Thymus (tissue), 11 donors: ENCODE measurements around the gene CELF4. TPM values are rescaled to one million over a fixed set of nuclear protein-coding genes. Genes with fewer than 3 reads are reported as not detected.

Experiments
- DNase-seq, 9 donors: peaks; one replicate each; pipeline ENCODE4 v3.0.0-alpha.2; 2013; ENCODE audit warnings: low spot score in 9 of 9, low read depth in 6 of 9, missing footprints in 1 of 9
- H3K27ac ChIP-seq, 2 donors: one replicate each; pipeline ENCODE4 v1.5.1; 2013; ENCODE audit warnings: control low read depth in 1 of 2, low read depth in 1 of 2, low read length in 1 of 2, mild to moderate bottlenecking in 1 of 2, moderate library complexity in 1 of 2
- H3K27me3 ChIP-seq, 2 donors: one replicate each; pipeline ENCODE4 v1.5.1; 2013; ENCODE audit warnings: low read length in 1 of 2; ENCODE audit not compliant: control insufficient read depth in 2 of 2, insufficient read depth in 1 of 2
- H3K36me3 ChIP-seq, 2 donors: one replicate each; pipeline ENCODE4 v1.5.1; 2013; ENCODE audit warnings: low read length in 1 of 2, mild to moderate bottlenecking in 1 of 2, moderate library complexity in 1 of 2; ENCODE audit not compliant: control insufficient read depth in 2 of 2, insufficient read depth in 2 of 2
- H3K4me1 ChIP-seq, 2 donors: one replicate each; pipeline ENCODE4 v1.5.1; 2013; ENCODE audit warnings: low read length in 2 of 2; ENCODE audit not compliant: control insufficient read depth in 2 of 2, insufficient read depth in 2 of 2
- H3K4me3 ChIP-seq, 2 donors: one replicate each; pipeline ENCODE4 v1.5.1; 2013; ENCODE audit warnings: low read length in 2 of 2, control low read depth in 1 of 2, mild to moderate bottlenecking in 1 of 2
- H3K9me3 ChIP-seq, 2 donors: one replicate each; pipeline ENCODE4 v1.5.1; 2013; ENCODE audit warnings: low read length in 1 of 2, mild to moderate bottlenecking in 1 of 2; ENCODE audit not compliant: control insufficient read depth in 2 of 2, insufficient read depth in 1 of 2
- WGBS: extraction: QIAGEN DNeasy Blood & Tissue Kit; methylation state at CpG from one replicate; pipeline ENCODE4 v1.1.7; 2013; 5-methylcytosine and 5-hydroxymethylcytosine counted together
- polyA plus RNA-seq: library from polyadenylated mRNA; stranded (reverse); fragments of 200-250 nt; gene quantifications from one replicate; pipeline ENCODE4 v1.2.3, GENCODE V29; 2013
- total RNA-seq: library from RNA; stranded (reverse); fragments of 120-200 nt; gene quantifications from one replicate; pipeline ENCODE4 v1.2.4, GENCODE V29; 2013
- donor health status: healthy.

The CELF4 gene
- total and polyA plus RNA-seq, 2 donors = 0.05 to 0.39 TPM

GRCh38 chr18:37552286-37552685 is 13.3 kb downstream of the CELF4 start:
- no peaks in the 10 kb centered on the region for H3K9me3 ChIP-seq
- no peak overlapping the region for H3K4me3 ChIP-seq
- H3K4me1 ChIP-seq = no peaks in the 10 kb centered on the region
- no peak overlapping the region for H3K27ac ChIP-seq
- H3K36me3 ChIP-seq = no peaks in the 10 kb centered on the region
- DNase-seq = no peak
- 94% methylated on average over 5 of the region's 5 CpGs for WGBS
- peaks cover 0 to 8% of the 10 kb centered on the region in 2 donors for H3K27me3 ChIP-seq

GRCh38 chr18:37551846-37552245 is 13.8 kb downstream of the CELF4 start:
- Histone ChIP-seq H3K4me1 (no peaks in the 10 kb centered on the region), H3K4me3 (no peak overlapping the region), H3K27ac (no peak overlapping the region), H3K9me3 (no peaks in the 10 kb centered on the region), H3K36me3 (no peaks in the 10 kb centered on the region), H3K27me3 (peaks cover 0 to 8% of the 10 kb centered on the region in 2 donors)
- 94% methylated on average over 8 of the region's 8 CpGs for WGBS
- DNase-seq = no peak

- H3K9me3 ChIP-seq = no peaks in the 10 kb centered on the region
- no peak overlapping the region for H3K27ac ChIP-seq
- H3K27me3 ChIP-seq = peaks cover 0 to 8% of the 10 kb centered on the region in 2 donors
- no peak overlapping the region for H3K4me3 ChIP-seq
- H3K36me3 ChIP-seq = no peaks in the 10 kb centered on the region
- 84% methylated on average over 3 of the region's 3 CpGs for WGBS
- DNase-seq = no peak
- H3K4me1 ChIP-seq = no peaks in the 10 kb centered on the region
These were observed 14.3 kb downstream of the CELF4 start for GRCh38 chr18:37551249-37551648.

- H3K27me3 ChIP-seq = peaks cover 0 to 8% of the 10 kb centered on the region in 2 donors
- no peak for DNase-seq
- WGBS = 93% methylated on average over 10 of the region's 10 CpGs
These were observed 15.3 kb downstream of the CELF4 start for GRCh38 chr18:37550118-37550875.

GRCh38 chr18:37548679-37549289 is 16.8 kb downstream of the CELF4 start:
- no peak overlapping the region for H3K4me3 ChIP-seq
- no peak overlapping the region for H3K27ac ChIP-seq
- peaks cover 0 to 1% of the 10 kb centered on the region in 2 donors for H3K9me3 ChIP-seq
- DNase-seq = no peak
- no peaks in the 10 kb centered on the region for H3K4me1 ChIP-seq
- H3K27me3 ChIP-seq = peaks cover 0 to 4% of the 10 kb centered on the region in 2 donors
- WGBS = 88% methylated on average over 12 of the region's 12 CpGs
- H3K36me3 ChIP-seq = no peaks in the 10 kb centered on the region

More at GRCh38 chr18:37550118-37550875, 15.3 kb downstream of the CELF4 start:
- H3K4me3 ChIP-seq = no peak overlapping the region
- peaks cover 0 to 1% of the 10 kb centered on the region in 2 donors for H3K9me3 ChIP-seq
- H3K4me1 ChIP-seq = no peaks in the 10 kb centered on the region
- no peaks in the 10 kb centered on the region for H3K36me3 ChIP-seq
- H3K27ac ChIP-seq = no peak overlapping the region

- no peak for DNase-seq
- H3K27me3 ChIP-seq = peaks cover 0 to 2% of the 10 kb centered on the region in 2 donors
- no peaks in the 10 kb centered on the region for H3K4me1 ChIP-seq
- no peak overlapping the region for H3K4me3 ChIP-seq
- no peaks in the 10 kb centered on the region for H3K36me3 ChIP-seq
- peaks cover 0 to 1% of the 10 kb centered on the region in 2 donors for H3K9me3 ChIP-seq
- WGBS = 89% methylated on average over 4 of the region's 4 CpGs
- no peak overlapping the region for H3K27ac ChIP-seq
These were observed 18.3 kb downstream of the CELF4 start for GRCh38 chr18:37547196-37547827.

- no peak overlapping the region for H3K4me3 ChIP-seq
- peaks cover 0 to 2% of the 10 kb centered on the region in 2 donors for H3K27me3 ChIP-seq
- no peaks in the 10 kb centered on the region for H3K36me3 ChIP-seq
- peaks cover 0 to 1% of the 10 kb centered on the region in 2 donors for H3K9me3 ChIP-seq
- H3K4me1 ChIP-seq = no peaks in the 10 kb centered on the region
- DNase-seq = no peak
- no peak overlapping the region for H3K27ac ChIP-seq
- 78% methylated on average over 4 of the region's 4 CpGs for WGBS
These were observed 18.9 kb downstream of the CELF4 start for GRCh38 chr18:37546651-37547050.

- no peaks in the 10 kb centered on the region for H3K36me3 ChIP-seq
- H3K27ac ChIP-seq = no peak overlapping the region
- H3K4me3 ChIP-seq = no peak overlapping the region
- 93% methylated on average over 5 of the region's 5 CpGs for WGBS
- no peaks in the 10 kb centered on the region for H3K4me1 ChIP-seq
- H3K27me3 ChIP-seq = peaks cover 0 to 5% of the 10 kb centered on the region in 2 donors
- DNase-seq = no peak
- peaks cover 0 to 1% of the 10 kb centered on the region in 2 donors for H3K9me3 ChIP-seq
These were observed 19.4 kb downstream of the CELF4 start for GRCh38 chr18:37546272-37546537.
